ENCODE results near the gene GCK.

The GCK gene

GRCh38 chr7:44097064-44097932, 91.9 kb downstream of the GCK start:
- in situ Hi-C loops (cut with MboI; ENCODE audit: low sequenced_read_pairs) = no loop called here

GRCh38 chr7:44096326-44096881, 92.8 kb downstream of the GCK start:
- in situ Hi-C loops (cut with MboI; ENCODE audit: low sequenced_read_pairs) = no loop called here

- in situ Hi-C loops (cut with MboI; ENCODE audit: low sequenced_read_pairs) = no loop called here
These were observed 93.5 kb downstream of the GCK start for GRCh38 chr7:44095781-44096180.

- in situ Hi-C loops (cut with MboI; ENCODE audit: low sequenced_read_pairs) = no loop called here
These were observed 94.2 kb downstream of the GCK start for GRCh38 chr7:44094883-44095592.

GRCh38 chr7:44094365-44094764, 94.9 kb downstream of the GCK start:
- in situ Hi-C loops (cut with MboI; ENCODE audit: low sequenced_read_pairs) = no loop called here
